ENCODE results near the gene PTN.
"Not testable (repeated sequence)": the region's sequence is repeated elsewhere in the genome, so short reads cannot be mapped to it uniquely, and the experiment has no call there.

Gene PTN

DNA sequence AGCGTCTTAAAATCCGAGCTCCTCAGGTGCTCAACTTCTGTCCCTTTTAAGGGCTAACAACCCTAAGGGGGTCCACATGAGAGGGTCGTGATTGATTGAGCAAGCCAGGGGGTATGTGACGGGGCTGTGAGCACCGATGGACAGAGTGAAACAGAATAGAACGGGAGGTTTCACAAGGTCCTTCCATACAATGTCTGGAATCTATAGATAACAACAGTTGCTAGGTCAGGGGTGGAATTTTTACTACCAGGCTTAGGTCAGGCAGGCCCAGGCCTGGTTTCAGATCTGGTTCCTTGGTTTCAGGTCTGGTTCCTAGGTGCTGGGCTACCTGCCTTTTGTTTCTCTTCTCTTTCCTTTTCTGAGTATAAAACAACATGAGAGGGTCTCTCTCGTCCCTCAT, 80.9 kb downstream of the PTN start:
- DNase-seq: no peak

DNA sequence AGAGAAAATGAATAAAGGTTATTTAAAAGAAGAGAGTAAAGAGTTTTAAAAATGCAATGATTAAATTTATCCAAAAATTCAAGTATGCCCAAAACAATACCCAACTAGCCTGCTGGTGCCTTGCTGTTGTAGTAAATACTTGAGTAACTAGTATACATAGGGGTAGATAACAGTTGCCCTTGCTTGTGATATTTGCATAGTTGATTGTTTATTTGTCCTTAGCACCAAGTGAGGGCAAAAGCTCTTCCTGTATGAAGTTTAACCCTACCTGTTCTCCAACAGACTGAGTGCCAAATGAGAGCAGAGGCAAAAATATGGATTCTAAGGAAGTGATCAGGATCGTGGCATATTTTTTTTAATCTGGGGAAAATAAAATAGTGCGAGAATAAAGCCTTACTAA, 85.0 kb downstream of the PTN start:
- DNase-seq: no peak

DNA sequence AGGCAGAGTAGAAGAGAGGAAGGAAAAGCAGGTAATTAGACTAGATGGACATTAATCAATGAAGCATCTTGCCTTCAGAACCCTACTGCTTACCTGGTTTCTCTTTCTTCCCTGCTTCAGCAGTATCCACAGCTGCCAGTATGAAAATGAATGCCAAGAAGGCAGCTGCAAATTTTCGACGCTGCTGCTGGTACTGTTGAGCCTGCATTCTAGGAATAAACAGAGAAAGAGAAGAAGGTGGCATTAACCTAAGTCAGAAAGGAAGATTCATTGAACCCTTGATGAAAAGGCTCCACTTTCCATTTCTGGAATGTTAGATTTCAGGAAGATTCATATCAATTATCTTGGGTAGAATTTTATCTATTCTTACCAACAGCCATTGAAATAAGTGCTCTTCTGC, 88.8 kb downstream of the PTN start:
- no peak for DNase-seq

DNA sequence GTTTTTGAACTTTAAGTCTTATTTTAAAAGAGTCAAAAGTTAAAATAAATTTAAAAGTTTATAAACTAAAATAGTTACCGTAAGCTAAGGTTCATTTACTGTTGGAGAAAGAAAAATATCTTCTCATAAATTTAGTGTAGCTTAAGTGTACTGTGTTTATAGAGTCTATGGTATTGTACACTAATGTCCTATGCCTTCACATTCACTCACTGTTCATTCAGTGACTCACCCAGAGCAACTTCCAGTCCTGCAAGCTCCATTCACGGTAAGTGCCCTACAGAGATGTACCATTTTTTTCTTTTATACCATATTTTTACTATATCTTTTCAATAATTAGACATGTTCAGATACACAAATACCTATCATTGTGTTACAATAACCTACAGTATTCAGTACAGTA, 97.6 kb downstream of the PTN start:
- no peak for DNase-seq

DNA sequence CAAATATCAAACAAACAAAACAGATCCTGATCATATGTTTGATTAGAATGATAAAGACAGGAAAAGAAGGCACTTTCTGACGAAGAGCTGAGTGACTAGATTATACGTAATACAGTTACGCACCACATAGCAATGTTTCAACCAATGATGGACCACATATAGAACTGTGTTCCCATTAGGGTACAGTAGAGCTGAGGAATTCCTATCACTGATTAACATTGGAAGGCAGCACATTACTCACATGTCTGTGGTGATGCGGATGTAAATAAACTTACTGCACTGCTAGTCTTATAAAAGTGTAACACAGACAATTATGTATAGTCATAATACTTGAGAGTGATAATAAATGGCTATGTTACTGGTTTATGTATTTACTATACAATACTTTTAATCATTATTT, 98.3 kb downstream of the PTN start:
- no peak for DNase-seq

DNA sequence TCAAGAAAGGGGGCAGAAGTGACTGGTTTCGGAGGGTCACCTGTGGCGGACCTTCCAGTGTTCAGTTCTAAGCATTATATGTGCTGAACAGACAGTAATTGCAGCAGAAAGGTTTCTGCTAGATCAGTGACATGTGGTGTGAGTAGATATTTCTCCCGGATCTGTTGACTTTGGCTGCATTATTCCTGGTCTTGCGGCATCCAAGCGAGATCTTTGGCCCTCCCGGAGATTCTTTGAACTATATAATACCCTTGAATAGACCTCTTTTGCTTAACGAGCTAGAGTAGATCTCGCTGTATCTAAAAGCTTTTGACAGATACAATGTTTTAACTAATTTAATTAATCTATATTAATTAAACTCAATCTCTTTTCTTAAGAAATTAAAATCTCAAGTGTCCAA, 99.8 kb downstream of the PTN start:
- DNase-seq: no peak

DNA sequence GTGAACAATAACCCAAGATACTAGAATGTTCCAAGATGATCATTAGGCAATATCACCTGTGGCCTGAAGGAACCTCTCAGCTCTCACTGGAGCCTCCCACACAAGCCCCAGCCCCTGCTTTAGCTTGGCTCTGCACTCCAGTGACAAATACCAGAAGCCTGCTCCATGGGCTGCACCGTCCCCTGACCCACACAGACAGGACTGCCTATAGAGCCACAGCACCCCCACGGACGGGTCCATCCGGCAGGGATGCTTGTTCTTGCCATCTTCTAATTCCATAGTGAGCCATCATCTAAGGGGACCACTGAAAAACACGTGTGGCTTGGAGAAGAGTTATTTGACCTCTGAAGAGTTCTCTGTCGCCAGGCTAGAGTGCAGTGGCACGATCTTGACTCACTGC, 100.9 kb downstream of the PTN start:
- DNase-seq: no peak

DNA sequence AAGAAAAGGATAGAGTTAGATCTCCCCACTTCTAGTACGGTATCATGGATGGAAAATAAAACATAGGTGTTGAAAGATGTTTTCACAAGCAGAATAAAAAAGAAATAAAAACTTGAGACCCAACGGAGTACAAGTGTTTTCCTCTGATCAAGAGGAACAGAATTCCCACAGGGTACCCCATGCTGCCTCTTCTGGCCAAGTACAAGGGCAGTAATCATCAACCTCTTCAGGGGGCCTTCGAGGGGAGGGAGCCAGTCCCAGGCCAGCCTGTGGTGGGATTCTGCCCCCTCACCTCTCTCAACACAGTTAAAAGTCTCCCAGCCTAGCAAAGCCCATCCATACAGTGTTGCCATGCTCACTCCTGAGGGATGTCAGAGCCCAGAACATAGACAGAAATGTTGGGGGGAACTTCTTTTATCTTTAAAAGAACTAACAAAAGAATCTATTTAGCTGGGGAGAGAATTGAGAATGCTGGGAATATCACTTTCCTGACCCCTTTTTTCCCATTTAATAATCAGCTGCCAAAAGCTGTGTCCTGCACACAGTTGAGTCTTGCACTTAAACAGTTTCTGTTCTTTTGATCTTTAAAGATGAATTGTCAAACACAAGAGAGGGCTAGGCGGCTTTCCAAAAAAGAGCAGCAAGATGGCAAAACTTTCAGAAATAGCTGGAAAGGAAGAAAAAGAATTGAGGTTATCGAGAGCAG, 101.7 kb downstream of the PTN start:
- no peak for DNase-seq

DNA sequence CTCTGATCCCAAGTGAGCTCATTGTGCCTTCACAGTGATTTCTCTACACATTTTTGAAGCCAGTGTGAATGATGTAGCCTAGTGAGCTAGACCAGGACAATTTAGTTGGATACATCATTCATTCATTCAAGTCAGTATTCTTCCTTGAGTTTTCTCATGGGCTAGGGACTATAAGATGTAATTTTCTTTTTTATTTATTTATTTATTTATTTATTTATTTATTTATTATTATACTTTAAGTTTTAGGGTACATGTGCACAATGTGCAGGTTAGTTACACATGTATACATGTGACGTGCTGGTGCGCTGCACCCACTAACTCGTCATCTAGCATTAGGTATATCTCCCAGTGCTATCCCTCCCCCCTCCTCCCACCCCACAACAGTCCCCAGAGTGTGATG, 104.3 kb downstream of the PTN start:
- not testable (repeated sequence) for DNase-seq

DNA sequence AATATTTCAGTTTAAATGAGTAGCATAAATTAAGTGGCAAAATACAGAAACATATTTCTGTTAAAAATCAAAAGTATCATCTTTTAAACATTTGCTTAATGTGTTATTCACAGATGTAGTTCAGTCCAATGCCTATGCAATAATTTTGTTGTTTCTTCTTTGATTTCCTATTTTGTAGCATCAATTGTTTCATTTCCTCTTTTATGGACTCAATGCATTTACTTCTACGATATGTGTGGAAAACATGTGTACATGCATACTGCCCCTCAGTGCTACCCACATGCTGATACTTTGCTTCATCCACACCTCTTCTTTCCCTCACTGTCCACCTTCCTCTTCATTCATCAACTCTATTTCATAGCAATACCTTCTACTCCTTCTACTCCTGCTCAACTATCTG, 108.1 kb downstream of the PTN start:
- no peak for DNase-seq

DNA sequence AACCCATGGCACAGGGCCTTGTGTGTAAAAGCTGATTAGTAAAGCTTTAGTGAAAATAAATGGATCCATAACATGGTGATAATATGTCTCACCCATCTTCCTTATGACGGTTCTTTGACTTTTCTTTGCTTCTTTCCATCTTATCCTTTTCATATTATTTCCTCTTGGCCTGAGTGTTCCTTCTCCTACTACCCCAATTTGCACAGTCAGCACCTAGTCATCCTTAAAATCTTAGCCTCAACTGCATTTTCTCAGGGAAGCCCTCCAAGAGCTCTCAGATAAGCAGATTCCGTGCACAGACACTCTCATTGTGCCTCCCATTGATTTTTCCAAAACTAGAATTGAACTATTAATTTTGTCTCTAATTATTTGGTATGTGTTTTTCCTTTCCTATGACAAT, 112.4 kb downstream of the PTN start:
- DNase-seq: no peak

DNA sequence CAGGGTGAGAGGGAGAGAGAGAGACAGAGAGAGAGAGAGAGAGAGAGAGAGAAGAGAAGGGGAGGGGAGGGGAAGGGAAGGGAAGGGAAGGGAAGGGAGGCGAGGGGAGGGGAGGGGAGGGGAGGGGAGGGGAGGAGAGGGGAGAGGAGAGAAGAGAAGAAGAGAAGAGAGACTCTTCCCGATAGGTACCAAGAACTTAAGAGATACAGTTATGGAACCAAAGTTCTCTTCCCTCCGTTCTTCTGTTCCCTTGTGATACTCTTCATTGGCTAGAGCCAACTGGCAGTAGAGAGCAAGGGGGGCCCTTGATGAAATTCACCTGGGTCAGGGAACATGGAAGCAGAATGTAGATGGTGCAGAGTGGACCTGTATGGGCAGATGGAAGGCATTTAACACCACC, 122.1 kb downstream of the PTN start:
- DNase-seq: no peak

DNA sequence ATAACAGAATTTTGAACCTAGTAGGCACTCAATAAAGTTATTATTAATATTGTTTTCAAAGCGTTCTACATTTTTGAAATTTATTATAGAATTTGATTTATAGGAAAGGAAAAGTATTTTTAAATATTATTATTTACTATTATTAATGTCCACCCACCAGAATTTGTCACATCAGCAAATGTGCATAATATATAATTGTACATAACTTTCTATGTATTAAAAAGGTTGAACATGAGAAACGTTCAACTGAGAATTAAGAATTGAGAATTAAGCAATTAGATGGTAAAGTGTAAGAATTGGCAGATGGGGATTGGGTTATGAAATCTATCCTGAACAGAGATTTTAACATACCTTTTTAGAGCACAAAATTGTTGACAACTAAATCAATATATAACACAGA, 129.8 kb downstream of the PTN start:
- no peak for DNase-seq

DNA sequence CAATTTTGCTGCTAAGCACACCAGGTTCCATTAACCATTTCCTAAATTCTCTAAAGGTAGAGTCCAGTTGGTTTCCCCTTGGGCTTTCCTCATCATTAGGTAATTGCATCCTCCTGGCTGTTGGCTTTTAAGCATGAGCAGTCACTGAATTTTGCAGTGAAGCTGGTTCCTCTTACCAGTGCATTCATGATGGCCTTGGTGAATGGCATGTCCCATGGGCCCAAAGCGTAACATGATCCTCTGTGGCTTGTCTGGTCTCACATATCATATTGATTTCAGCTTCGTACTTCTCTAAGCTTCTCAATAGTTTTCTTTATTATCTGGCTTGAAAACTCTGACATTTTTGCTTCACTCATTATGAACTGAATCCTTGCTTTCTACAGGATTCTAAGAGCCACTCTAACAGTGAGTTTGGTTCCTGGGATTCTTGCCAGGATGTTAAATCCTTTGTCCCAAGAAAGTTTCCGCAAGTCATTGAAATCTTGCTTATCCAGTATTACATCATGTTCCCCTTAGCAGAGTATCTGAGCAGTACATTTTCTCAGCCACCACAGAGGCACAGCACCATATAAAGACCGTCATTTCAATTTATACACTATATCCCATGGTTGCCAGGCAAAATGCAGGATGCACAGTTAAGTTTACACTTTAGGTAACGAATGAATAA, 134.2 kb downstream of the PTN start:
- DNase-seq: no peak

DNA sequence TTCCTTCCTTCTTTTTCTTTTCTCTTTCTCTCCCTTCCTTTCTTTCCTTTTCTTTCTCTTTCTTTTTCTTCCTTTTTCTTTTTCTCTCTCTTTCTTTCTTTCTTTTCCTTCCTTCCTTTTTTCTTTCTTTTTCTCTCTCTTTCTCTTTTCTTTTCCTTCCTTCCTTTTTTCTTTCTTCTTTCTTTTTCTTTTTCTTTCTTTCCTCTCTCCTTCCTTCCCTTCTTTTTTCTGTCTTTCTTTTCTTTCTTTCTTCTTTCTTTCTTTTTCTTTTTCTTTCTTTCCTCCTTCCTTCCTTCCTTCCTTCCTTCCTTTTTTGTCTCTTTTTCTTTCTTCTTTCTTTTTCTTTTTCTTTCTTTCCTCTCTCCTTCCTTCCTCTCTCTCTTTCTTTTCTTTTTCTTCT, 136.8 kb downstream of the PTN start:
- DNase-seq: no peak

DNA sequence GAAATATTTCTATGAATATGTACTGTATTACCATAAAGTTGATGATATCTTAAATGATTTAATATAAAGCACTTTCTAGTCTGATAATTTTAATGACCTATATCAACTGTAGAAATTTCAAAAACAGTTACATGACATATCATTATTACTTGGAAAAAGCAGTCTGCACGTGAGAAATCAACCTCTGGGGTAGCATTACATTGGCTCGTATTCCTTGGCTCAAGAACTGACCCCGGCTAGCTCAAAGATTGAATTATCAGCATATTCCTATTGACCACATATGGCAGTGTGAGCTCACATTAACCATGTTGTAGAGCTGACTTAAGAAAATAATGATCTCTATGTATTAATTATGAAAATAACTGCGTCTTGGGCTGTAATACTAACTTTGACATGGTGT, 139.3 kb downstream of the PTN start:
- DNase-seq: no peak

DNA sequence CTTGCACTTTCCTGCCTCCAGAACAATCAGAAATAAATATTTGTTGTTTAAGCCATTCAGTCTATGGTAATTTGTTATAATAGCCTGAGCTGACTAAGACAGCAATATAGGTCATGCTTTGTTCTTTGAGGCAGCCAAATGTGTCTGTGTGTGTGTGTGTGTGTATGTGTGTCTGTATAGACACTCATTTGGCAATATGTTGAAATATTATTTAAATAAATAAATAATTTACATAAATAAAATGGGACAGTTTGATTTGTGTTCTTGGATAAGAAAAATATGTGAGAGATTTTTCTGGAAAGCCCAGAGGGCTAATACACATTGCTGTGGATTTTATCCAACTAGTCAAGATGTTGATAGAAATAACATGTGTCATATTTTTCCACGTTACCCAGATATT, 140.2 kb downstream of the PTN start:
- no peak for DNase-seq

DNA sequence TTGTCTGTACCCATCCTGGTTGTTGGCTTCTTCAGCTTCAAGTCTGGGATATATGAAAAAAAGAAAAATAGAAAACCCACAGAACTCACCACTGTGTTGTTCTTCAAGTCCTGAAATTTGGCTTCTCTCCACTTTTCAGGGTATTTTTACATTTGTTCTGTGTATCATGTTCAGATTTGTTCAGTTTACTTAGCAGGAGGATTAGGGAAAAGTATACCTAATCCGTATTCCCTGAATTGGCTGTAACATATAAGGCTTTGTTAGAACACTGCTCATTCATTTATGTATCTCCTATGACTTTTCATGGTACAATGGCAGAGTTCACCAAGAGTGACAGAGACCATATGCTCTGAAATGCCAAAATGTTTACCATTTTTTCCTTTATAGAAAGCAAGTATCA, 146.9 kb downstream of the PTN start:
- no peak for DNase-seq

DNA sequence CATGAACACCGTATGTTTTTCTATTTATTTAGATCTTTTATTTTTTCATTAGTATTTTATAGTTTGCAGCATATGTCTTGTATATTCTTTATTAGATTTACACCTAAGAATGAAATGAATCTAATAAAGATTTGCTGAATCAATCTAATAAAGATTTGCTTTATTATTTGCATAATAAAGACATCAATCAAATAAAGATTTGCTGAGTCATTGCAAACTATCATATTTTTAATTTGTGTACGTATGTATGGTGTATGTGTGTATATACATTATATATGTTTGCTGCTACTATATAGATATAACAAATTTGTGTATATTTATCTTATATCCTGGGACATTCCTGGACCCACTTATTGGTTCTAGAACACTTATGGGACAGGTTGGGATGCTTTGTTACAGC, 147.5 kb downstream of the PTN start:
- no peak for DNase-seq

DNA sequence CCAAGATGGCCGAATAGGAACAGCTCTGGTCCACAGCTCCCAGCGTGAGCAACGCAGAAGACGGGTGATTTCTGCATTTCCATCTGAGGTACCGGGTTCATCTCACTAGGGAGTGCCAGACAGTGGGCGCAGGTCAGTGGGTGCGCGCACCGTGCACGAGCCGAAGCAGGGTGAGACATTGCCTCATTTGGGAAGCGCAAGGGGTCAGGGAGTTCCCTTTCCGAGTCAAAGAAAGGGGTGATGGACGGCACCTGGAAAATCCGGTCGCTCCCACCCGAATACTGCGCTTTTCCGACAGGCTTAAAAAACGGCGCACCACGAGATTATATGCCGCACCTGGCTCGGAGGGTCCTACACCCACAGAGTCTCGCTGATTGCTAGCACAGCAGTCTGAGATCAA, 161.9 kb downstream of the PTN start:
- not testable (repeated sequence) for DNase-seq

Measured in activated CD4-positive, alpha-beta T cell treated with anti-CD3 and anti-CD28 coated beads, Interleukin-2, amount 50 U/mL, for 16 hours (primary cell).